ENCODE data around the gene XAF1. TPM values are rescaled to one million over a fixed set of nuclear protein-coding genes. Genes with fewer than 3 reads are reported as not detected.

XAF1 gene
- polyA plus RNA-seq, 1 donor (not counting 4 experiments of a cell fraction or from before 2014, with no cell fraction given): 10.6 TPM

GRCh38 chr17:6706996-6707395, 48.9 kb upstream of the XAF1 start:
- Histone ChIP-seq H3K9me1 (ENCODE audit: control insufficient read depth, extremely low read depth, insufficient read depth, low read length) (no peaks in the 10 kb centered on the region), H3K9me3 (ENCODE audit: control insufficient read depth, low read depth, low read length) (no peaks in the 10 kb centered on the region), H3K4me3 (ENCODE audit: control insufficient read depth in 2 of 3, extremely low read depth in 1 of 3, insufficient read depth in 2 of 3, low read depth in 1 of 3, low read length in 3 of 3) (no peak overlapping the region), H4K20me1 (ENCODE audit: control insufficient read depth, extremely low read depth, insufficient read depth, low read length) (no peaks in the 10 kb centered on the region), H3K4me1 (ENCODE audit: control insufficient read depth, extremely low read depth, insufficient read depth, low read length) (peaks cover 12% of the 10 kb centered on the region), H3K27ac (ENCODE audit: control insufficient read depth, insufficient read depth, low read length) (no peak overlapping the region), H3K79me2 (ENCODE audit: control insufficient read depth, insufficient read depth, low read length) (no peaks in the 10 kb centered on the region), H3K4me2 (ENCODE audit: control insufficient read depth, extremely low read depth, insufficient read depth, low read depth, low read length) (no peak overlapping the region), H3K27me3 (ENCODE audit: control insufficient read depth, extremely low read depth, insufficient read depth, low read length) (peaks cover 15% of the 10 kb centered on the region), H3K36me3 (ENCODE audit: control insufficient read depth in 2 of 2, extremely low read depth in 1 of 2, insufficient read depth in 2 of 2, low read length in 2 of 2) (no peaks in the 10 kb centered on the region), H2AFZ (ENCODE audit: control insufficient read depth, low read length) (no peak overlapping the region), H3K9ac (ENCODE audit: control insufficient read depth, extremely low read depth, insufficient read depth, low read length) (no peak overlapping the region)
- DNase-seq (ENCODE audit: low read depth, low spot score) (no peak), FAIRE-seq (no peak)
- dilution Hi-C loops (cut with MboI; ENCODE audit: extremely low pct_ligation_motif_present, low sequenced_read_pairs): no loop called here
- no peak for TF ChIP-seq EZH2 (IDR thresholded peaks at IDR 0.05; ENCODE audit: low read length)
- no peak for TF ChIP-seq CTCF (optimal IDR thresholded peaks at IDR 0.05 in 1 of 3, IDR thresholded peaks at IDR 0.05 in 1 of 3, conservative IDR thresholded peaks at IDR 0.05 in 1 of 3; ENCODE audit: extremely low read depth in 1 of 3, insufficient read depth in 2 of 3, low read length in 3 of 3)

- H3K79me2 ChIP-seq (ENCODE audit: control insufficient read depth, insufficient read depth, low read length): no peaks in the 10 kb centered on the region
- no peak overlapping the region for H3K9ac ChIP-seq (ENCODE audit: control insufficient read depth, extremely low read depth, insufficient read depth, low read length)
- H3K4me3 ChIP-seq (ENCODE audit: control insufficient read depth in 2 of 3, extremely low read depth in 1 of 3, insufficient read depth in 2 of 3, low read depth in 1 of 3, low read length in 3 of 3): no peak overlapping the region
- no peak overlapping the region for H2AFZ ChIP-seq (ENCODE audit: control insufficient read depth, low read length)
- H3K27me3 ChIP-seq (ENCODE audit: control insufficient read depth, extremely low read depth, insufficient read depth, low read length): peaks cover 8% of the 10 kb centered on the region
- no peak overlapping the region for H3K27ac ChIP-seq (ENCODE audit: control insufficient read depth, insufficient read depth, low read length)
- no peak for TF ChIP-seq EZH2 (IDR thresholded peaks at IDR 0.05; ENCODE audit: low read length)
- no peak for TF ChIP-seq CTCF (optimal IDR thresholded peaks at IDR 0.05 in 1 of 3, IDR thresholded peaks at IDR 0.05 in 1 of 3, conservative IDR thresholded peaks at IDR 0.05 in 1 of 3; ENCODE audit: extremely low read depth in 1 of 3, insufficient read depth in 2 of 3, low read length in 3 of 3)
- no peaks in the 10 kb centered on the region for H3K36me3 ChIP-seq (ENCODE audit: control insufficient read depth in 2 of 2, extremely low read depth in 1 of 2, insufficient read depth in 2 of 2, low read length in 2 of 2)
- H3K4me2 ChIP-seq (ENCODE audit: control insufficient read depth, extremely low read depth, insufficient read depth, low read depth, low read length): no peak overlapping the region
- dilution Hi-C loops (cut with MboI; ENCODE audit: extremely low pct_ligation_motif_present, low sequenced_read_pairs): no loop called here
- FAIRE-seq (no peak), DNase-seq (ENCODE audit: low read depth, low spot score) (no peak)
- peaks cover 23% of the 10 kb centered on the region for H3K4me1 ChIP-seq (ENCODE audit: control insufficient read depth, extremely low read depth, insufficient read depth, low read length)
- H4K20me1 ChIP-seq (ENCODE audit: control insufficient read depth, extremely low read depth, insufficient read depth, low read length): no peaks in the 10 kb centered on the region
- no peaks in the 10 kb centered on the region for H3K9me3 ChIP-seq (ENCODE audit: control insufficient read depth, low read depth, low read length)
- no peaks in the 10 kb centered on the region for H3K9me1 ChIP-seq (ENCODE audit: control insufficient read depth, extremely low read depth, insufficient read depth, low read length)
Measured at GRCh38 chr17:6708357-6708961, 47.4 kb upstream of the XAF1 start.

All from keratinocyte (primary cell).